SK-N-SH treated with all-trans-retinoic acid at 6 μM for 48 hours (cell line): ENCODE results near the gene GET4.

Experiments used
- ARNTL ChIP-seq: fragments of 450-650 bp; formaldehyde crosslinking; IDR thresholded peaks from 2 replicates; pipeline ENCODE4 v1.5.0; 2020; ENCODE audit warnings: low read depth, mild to moderate bottlenecking, moderate library complexity, borderline replicate concordance
- CSRNP3 ChIP-seq: fragments of 250-450 bp; sonication (Bioruptor Pico); IDR thresholded peaks from 2 replicates; pipeline ENCODE4 v1.5.1; 2021; ENCODE audit warnings: mild to moderate bottlenecking, moderate library complexity
- ESRRG ChIP-seq: fragments of 250-450 bp; sonication (Bioruptor Pico); IDR thresholded peaks from 2 replicates; pipeline ENCODE4 v1.6.1; 2021; ENCODE audit warnings: mild to moderate bottlenecking
- GLIS3 ChIP-seq: fragments of 250-450 bp; sonication (Bioruptor Pico); IDR thresholded peaks from 2 replicates; pipeline ENCODE4 v1.5.0; 2020; ENCODE audit warnings: mild to moderate bottlenecking, moderate library complexity
- PATZ1 ChIP-seq: fragments of 250-450 bp; sonication (Bioruptor Pico); IDR thresholded peaks from 2 replicates; pipeline ENCODE4 v1.8.0; 2020; ENCODE audit warnings: mild to moderate bottlenecking, moderate library complexity, borderline replicate concordance
- SNAI2 ChIP-seq: fragments of 250-450 bp; sonication (Bioruptor Pico); IDR thresholded peaks from 2 replicates; pipeline ENCODE4 v1.5.0; 2020; ENCODE audit warnings: mild to moderate bottlenecking, moderate library complexity
- ZC3H10 ChIP-seq: fragments of 250-450 bp; sonication (Bioruptor Pico); IDR thresholded peaks from 2 replicates; pipeline ENCODE4 v1.5.1; 2021; ENCODE audit warnings: mild to moderate bottlenecking, moderate library complexity
- ZFP3 ChIP-seq: fragments of 250-450 bp; sonication (Bioruptor Pico); IDR thresholded peaks from 2 replicates; pipeline ENCODE4 v1.5.0; 2020; ENCODE audit warnings: mild to moderate bottlenecking, moderate library complexity
- ZFP30 ChIP-seq: fragments of 450-650 bp; formaldehyde crosslinking; IDR thresholded peaks from 2 replicates; pipeline ENCODE4 v1.5.0; 2022; ENCODE audit warnings: mild to moderate bottlenecking, moderate library complexity
- ZNF565 ChIP-seq: fragments of 450-650 bp; formaldehyde crosslinking; conservative IDR thresholded peaks from 2 replicates; pipeline ENCODE4 v1.5.0; 2020; ENCODE audit warnings: low read depth, mild to moderate bottlenecking, moderate library complexity
- ZNF8 ChIP-seq: fragments of 450-650 bp; formaldehyde crosslinking; IDR thresholded peaks from 2 replicates; pipeline ENCODE4 v1.5.0; 2020; ENCODE audit warnings: mild to moderate bottlenecking, moderate library complexity

GRCh38 chr7:892648-893593 lies 16.6 kb downstream of the GET4 start:
- no peak for TF ChIP-seq PATZ1
- TF ChIP-seq CSRNP3: no peak
- TF ChIP-seq ESRRG (CRISPR knock-in tag): no peak
- TF ChIP-seq ZNF8 (CRISPR knock-in tag): no peak
- TF ChIP-seq ZFP3 (CRISPR knock-in tag): no peak
- no peak for TF ChIP-seq ZFP30
- TF ChIP-seq GLIS3 (CRISPR knock-in tag): no peak
- TF ChIP-seq ZC3H10 (CRISPR knock-in tag): no peak
- TF ChIP-seq ARNTL (CRISPR knock-in tag): no peak
- TF ChIP-seq ZNF565: no peak
- TF ChIP-seq SNAI2 (CRISPR knock-in tag): no peak
